ENCODE measurements around the gene LTV1. TPM values are rescaled to one million over a fixed set of nuclear protein-coding genes. Genes with fewer than 3 reads are reported as not detected.

The LTV1 gene
- total RNA-seq, 8 experiments from 2014 or later = 14.1 to 47.5 (median 23.8) TPM

GRCh38 chr6:143878272-143878760 is 35.2 kb downstream of the LTV1 start:
- ATAC-seq (replicated peaks in 6 of 8) = peak in 2 of 8 experiments; percentile 89 to 90
- Histone ChIP-seq H3K4me3 (no peak overlapping the region), H3K4me1 (replicated peaks in 1 of 2) (no peaks in the 10 kb centered on the region), H3K27ac (no peak overlapping the region)
- in situ Hi-C loops (cut with MboI; ENCODE audit: low pct_unique_long_range_greater_than_20kb in 2 of 9, low sequenced_read_pairs in 9 of 9, unreplicated experiment in 9 of 9) = no loop called here
- 56 to 100% (median 83%) methylated on average over 1 to 3 of the region's 3 CpGs; no CpG with 5 or more reads in 1 of the 10 experiments for WGBS, 10 experiments

DNA sequence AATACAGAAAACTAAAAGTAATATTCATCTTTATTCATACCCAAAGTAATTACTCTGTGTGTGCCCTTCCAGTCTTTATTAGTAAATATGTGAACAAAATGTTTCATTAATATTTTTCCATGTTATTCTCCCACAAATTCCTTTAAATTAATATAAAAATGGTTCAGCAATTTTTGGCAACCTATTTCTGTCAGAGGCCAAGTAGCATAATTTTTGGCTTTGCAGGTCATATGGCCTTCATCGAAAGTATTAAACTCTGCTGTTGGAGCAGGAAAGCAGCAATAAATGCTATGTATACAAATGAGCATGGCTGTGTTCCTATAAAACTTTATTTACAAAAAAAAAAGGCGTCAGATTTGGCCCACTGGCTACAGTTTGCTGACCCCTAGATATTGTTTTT is 37.3 kb downstream of the LTV1 start:
- no peak for ATAC-seq (replicated peaks in 6 of 8)
- WGBS, 10 experiments = 11 to 100% (median 93%) methylated on average over 1 to 2 of the region's 2 CpGs; no CpG with 5 or more reads in 1 of the 10 experiments
- in situ Hi-C loops (cut with MboI; ENCODE audit: low pct_unique_long_range_greater_than_20kb in 2 of 9, low sequenced_read_pairs in 9 of 9, unreplicated experiment in 9 of 9) = no loop called here

DNA sequence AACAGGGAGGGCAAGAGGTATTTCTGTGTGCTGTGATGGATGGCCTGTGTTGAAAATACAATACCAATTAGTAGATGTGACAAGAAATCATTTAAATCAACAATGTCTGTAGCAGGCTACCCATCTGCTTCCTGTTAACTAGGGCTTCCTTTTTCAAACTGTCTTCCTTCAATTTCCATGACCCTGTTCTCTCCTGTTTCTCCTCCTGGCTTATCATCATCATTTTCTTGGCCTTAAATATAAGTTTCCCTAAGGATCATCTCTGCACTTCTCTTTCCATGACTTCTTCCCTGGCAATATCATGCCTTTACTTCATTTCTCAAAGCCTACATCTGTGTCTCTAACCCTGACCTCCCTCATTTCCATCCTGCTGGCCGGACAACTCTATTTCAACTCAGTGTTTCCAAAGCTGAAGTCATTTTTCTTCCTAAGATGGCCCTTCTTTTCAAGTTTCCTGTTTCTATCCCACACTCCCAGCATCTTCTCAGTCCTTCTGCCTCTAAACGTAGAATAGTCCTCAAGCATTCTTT is 39.3 kb downstream of the LTV1 start:
- WGBS, 10 experiments = 0 to 94% (median 60%) methylated on average over 1 to 2 of the region's 2 CpGs; no CpG with 5 or more reads in 2 of the 10 experiments
- no peak overlapping the region for H3K27ac ChIP-seq
- no peak for ATAC-seq (replicated peaks in 6 of 8)
- H3K4me1 ChIP-seq (replicated peaks in 1 of 2) = no peaks in the 10 kb centered on the region
- in situ Hi-C loops (cut with MboI; ENCODE audit: low pct_unique_long_range_greater_than_20kb in 2 of 9, low sequenced_read_pairs in 9 of 9, unreplicated experiment in 9 of 9) = no loop called here
- H3K4me3 ChIP-seq = no peak overlapping the region

More for the DNA sequence above, 37.3 kb downstream of the LTV1 start:
- no peaks in the 10 kb centered on the region for H3K4me1 ChIP-seq (replicated peaks in 1 of 2)
- no peak overlapping the region for H3K4me3 ChIP-seq
- H3K27ac ChIP-seq = no peak overlapping the region

DNA sequence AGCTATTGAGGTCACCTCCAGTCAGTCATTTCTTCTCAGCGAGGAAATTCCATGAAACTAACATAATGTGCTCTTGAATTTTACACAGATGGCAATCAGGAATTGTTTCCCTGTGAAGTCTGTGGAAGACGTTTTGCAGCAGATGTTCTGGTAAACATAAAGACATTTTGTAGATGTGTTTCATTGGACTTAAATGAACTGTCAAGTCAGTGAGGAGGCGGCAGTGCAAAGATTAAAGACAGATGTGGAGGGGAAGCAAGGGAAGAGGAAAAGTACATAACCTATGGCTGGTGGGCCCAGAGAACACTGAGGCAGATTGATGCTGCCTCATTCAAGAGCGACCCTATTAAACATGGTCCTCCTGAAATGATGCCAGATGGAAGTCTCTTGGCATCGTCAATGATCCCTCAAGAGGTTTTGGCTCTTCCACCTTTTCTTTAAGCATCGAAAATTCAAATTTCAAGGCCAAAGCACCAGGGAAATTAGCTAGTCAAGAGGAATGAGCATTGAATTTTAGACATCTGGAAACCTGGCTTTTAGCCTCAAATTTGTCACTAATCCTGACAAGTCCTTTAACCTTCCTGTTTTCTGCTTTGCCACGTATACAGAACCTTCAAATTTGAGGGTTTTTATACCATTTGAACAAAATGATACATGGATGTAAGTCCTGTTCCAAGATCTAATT is 41.2 kb downstream of the LTV1 start:
- in situ Hi-C loops (cut with MboI; ENCODE audit: low pct_unique_long_range_greater_than_20kb in 2 of 9, low sequenced_read_pairs in 9 of 9, unreplicated experiment in 9 of 9) = no loop called here
- ATAC-seq (replicated peaks in 6 of 8) = no peak
- no peak overlapping the region for H3K4me3 ChIP-seq
- H3K27ac ChIP-seq = no peak overlapping the region
- 0 to 100% (median 72%) methylated on average over 1 to 6 of the region's 7 CpGs for WGBS, 10 experiments
- H3K4me1 ChIP-seq (replicated peaks in 1 of 2) = no peaks in the 10 kb centered on the region

GRCh38 chr6:143885116-143885515 is 42.0 kb downstream of the LTV1 start:
- ATAC-seq (replicated peaks in 6 of 8) = no peak
- no peaks in the 10 kb centered on the region for H3K4me1 ChIP-seq (replicated peaks in 1 of 2)
- H3K4me3 ChIP-seq = no peak overlapping the region
- in situ Hi-C loops (cut with MboI; ENCODE audit: low pct_unique_long_range_greater_than_20kb in 2 of 9, low sequenced_read_pairs in 9 of 9, unreplicated experiment in 9 of 9) = no loop called here
- no peak overlapping the region for H3K27ac ChIP-seq
- 60 to 100% (median 92%) methylated on average over 1 of the region's 1 CpG; no CpG with 5 or more reads in 2 of the 10 experiments for WGBS, 10 experiments

DNA sequence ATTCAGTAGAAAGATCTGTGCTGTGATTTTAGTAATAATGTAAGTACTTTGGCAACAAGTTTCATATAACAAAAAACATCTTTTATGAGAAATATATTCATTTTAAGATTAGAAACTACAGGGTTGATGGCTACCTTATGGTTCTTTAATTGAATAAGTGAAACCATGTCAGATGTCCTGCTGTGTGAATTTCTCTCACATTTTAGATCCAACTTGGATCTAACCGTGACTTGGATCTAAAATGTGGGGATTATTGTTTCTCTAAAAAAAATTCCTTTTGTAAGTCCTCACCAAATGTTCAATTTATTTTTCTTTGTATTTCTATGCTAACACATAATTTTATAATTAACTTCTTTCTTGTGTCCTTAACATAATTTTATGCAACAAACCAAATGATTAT is 51.5 kb downstream of the LTV1 start:
- in situ Hi-C loops (cut with MboI; ENCODE audit: low pct_unique_long_range_greater_than_20kb in 2 of 9, low sequenced_read_pairs in 9 of 9, unreplicated experiment in 9 of 9) = no loop called here
- Histone ChIP-seq H3K27ac (no peak overlapping the region), H3K4me1 (replicated peaks in 1 of 2) (no peaks in the 10 kb centered on the region), H3K4me3 (no peak overlapping the region)
- WGBS, 10 experiments = 14 to 100% (median 90%) methylated on average over 1 of the region's 1 CpG; no CpG with 5 or more reads in 2 of the 10 experiments
- ATAC-seq (replicated peaks in 6 of 8) = no peak

DNA sequence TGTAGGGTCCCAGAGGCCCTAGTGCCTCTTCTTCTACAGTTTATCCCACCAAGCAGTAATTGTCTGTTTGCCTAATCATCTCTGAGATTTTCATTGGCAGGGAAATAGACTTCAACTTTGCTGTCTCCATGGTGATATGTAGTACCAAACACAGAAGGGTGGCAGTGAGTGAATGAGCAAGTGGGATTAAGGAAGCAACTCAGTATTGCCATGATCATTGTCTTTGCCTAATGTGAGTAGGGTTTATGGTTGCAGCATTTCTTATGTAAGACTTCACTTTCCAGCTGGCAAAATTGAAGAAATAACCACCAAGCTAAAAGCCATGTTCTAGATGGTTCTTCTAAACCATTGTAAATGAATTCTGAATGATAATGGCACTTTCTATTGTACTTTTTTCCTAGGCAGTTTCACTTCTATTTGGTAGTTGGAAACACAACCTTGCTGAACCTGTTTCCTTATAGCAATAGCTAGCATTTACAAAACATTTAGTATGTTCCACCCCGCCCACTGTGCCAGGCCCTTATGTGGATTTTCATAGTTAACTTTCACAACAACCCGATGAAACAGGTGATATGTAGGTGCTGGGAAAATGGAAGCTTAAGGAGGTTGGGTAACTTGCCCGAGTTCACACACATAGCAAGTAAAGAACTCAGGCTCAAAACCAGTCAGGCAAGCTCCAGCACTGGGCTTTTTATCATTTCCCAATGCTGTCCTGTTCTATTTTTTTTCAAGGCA is 53.2 kb downstream of the LTV1 start:
- WGBS, 10 experiments = 20 to 100% (median 92%) methylated on average over 1 to 3 of the region's 3 CpGs; no CpG with 5 or more reads in 2 of the 10 experiments
- peak in 3 of 8 experiments; percentile 20 to 45 (median 36) for ATAC-seq (replicated peaks in 6 of 8)
- in situ Hi-C loops (cut with MboI; ENCODE audit: low pct_unique_long_range_greater_than_20kb in 2 of 9, low sequenced_read_pairs in 9 of 9, unreplicated experiment in 9 of 9) = no loop called here
- no peak overlapping the region for H3K4me3 ChIP-seq
- H3K4me1 ChIP-seq (replicated peaks in 1 of 2) = no peaks in the 10 kb centered on the region
- H3K27ac ChIP-seq = no peak overlapping the region

GRCh38 chr6:143900358-143900757 is 57.2 kb downstream of the LTV1 start:
- H3K4me3 ChIP-seq = no peak overlapping the region
- H3K4me1 ChIP-seq (replicated peaks in 1 of 2) = peaks cover 0 to 8% of the 10 kb centered on the region in 2 donors
- no peak overlapping the region for H3K27ac ChIP-seq
- ATAC-seq (replicated peaks in 6 of 8) = no peak
- WGBS, 10 experiments = 40 to 88% (median 58%) methylated on average over 1 to 2 of the region's 2 CpGs; no CpG with 5 or more reads in 1 of the 10 experiments
- in situ Hi-C loops (cut with MboI; ENCODE audit: low pct_unique_long_range_greater_than_20kb in 2 of 9, low sequenced_read_pairs in 9 of 9, unreplicated experiment in 9 of 9) = no loop called here

DNA sequence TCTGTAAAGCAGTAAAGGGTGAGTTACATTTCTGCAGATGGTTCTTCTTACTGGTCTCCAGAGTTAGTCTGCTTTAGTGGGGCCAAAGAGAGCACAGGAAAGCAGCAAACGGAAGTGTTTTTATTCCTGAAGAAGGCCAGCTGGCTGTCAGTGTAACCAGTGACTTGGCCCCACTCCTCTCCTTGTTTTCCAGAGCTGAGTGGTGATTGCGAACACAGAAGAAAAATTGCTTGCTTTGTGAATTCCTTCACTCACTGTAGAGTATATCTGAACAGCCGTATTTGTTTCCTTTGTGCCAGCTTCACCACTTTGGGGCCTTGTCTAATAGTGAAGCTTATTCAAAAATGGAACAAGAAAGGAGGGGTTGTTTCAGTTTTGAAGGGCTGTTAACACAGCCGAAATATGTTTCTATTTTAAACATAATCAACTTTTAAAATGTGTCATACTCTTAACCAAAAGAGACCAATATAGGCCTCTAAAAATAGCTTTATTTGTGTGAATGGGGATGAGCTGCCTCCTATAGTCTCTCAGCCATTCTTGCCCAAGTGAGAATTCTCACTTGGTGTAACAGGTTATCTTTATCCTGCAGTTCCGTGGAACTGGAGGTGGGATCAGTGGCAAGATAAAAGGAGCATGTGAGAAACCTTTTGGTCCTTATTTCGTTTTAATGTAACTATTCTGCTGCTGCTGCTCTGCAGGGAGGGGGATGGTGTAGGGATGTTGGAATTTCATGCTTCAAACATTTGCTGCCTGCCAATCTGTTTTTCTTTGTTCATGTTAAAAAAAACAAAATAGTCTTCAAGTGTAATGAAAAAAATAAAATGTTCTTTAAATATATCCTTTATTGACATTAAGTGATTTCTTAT is 59.0 kb downstream of the LTV1 start:
- peak in 3 of 8 experiments; percentile 48 to 83 (median 55) for ATAC-seq (replicated peaks in 6 of 8)
- 16 to 89% (median 65%) methylated on average over 1 to 6 of the region's 6 CpGs for WGBS, 10 experiments
- in situ Hi-C loops (cut with MboI; ENCODE audit: low pct_unique_long_range_greater_than_20kb in 2 of 9, low sequenced_read_pairs in 9 of 9, unreplicated experiment in 9 of 9) = no loop called here
- H3K4me3 ChIP-seq = no peak overlapping the region
- H3K27ac ChIP-seq = no peak overlapping the region
- H3K4me1 ChIP-seq (replicated peaks in 1 of 2) = peaks cover 0 to 8% of the 10 kb centered on the region in 2 donors

DNA sequence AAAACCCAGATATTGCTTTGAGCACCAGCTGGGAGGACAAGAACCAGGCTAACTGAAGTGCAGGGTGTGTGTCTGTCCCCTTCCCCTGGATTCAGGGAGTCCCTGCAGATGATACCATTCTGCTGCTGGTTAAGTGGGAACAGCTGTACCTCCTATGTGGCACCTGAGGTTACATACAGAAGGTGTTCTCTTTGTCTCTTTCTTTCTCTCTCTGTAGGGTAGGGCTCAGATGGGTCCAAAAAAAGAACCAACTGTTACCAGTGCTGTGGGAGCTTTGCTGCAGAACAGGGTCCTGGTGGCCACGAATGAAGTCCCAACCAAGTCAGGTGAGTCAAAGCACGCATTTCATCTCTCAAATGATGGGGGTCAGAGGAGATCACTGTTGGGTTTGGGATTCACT is 59.7 kb downstream of the LTV1 start:
- Histone ChIP-seq H3K27ac (no peak overlapping the region), H3K4me3 (no peak overlapping the region), H3K4me1 (replicated peaks in 1 of 2) (peaks cover 0 to 8% of the 10 kb centered on the region in 2 donors)
- 46 to 100% (median 86%) methylated on average over 1 to 2 of the region's 2 CpGs; no CpG with 5 or more reads in 4 of the 10 experiments for WGBS, 10 experiments
- ATAC-seq (replicated peaks in 6 of 8) = no peak
- in situ Hi-C loops (cut with MboI; ENCODE audit: low pct_unique_long_range_greater_than_20kb in 2 of 9, low sequenced_read_pairs in 9 of 9, unreplicated experiment in 9 of 9) = no loop called here

GRCh38 chr6:143911028-143911427 is 67.9 kb downstream of the LTV1 start:
- in situ Hi-C loops (cut with MboI; ENCODE audit: low pct_unique_long_range_greater_than_20kb in 2 of 9, low sequenced_read_pairs in 9 of 9, unreplicated experiment in 9 of 9) = no loop called here
- Histone ChIP-seq H3K4me3 (no peak overlapping the region), H3K27ac (no peak overlapping the region), H3K4me1 (replicated peaks in 1 of 2) (no peaks in the 10 kb centered on the region)
- 80 to 100% (median 87%) methylated on average over 1 of the region's 1 CpG; no CpG with 5 or more reads in 6 of the 10 experiments for WGBS, 10 experiments
- ATAC-seq (replicated peaks in 6 of 8) = no peak

- Histone ChIP-seq H3K4me1 (replicated peaks in 1 of 2) (no peaks in the 10 kb centered on the region), H3K27ac (no peak overlapping the region), H3K4me3 (no peak overlapping the region)
- ATAC-seq (replicated peaks in 6 of 8) = no peak
- WGBS, 10 experiments = 33 to 100% (median 89%) methylated on average over 1 of the region's 1 CpG; no CpG with 5 or more reads in 7 of the 10 experiments
- in situ Hi-C loops (cut with MboI; ENCODE audit: low pct_unique_long_range_greater_than_20kb in 2 of 9, low sequenced_read_pairs in 9 of 9, unreplicated experiment in 9 of 9) = no loop called here
Observed at GRCh38 chr6:143912671-143913070, 69.5 kb downstream of the LTV1 start.
